Uterus (tissue), 4 donors: ENCODE data around the gene RASAL2. TPM values are rescaled to one million over a fixed set of nuclear protein-coding genes. Genes with fewer than 3 reads are reported as not detected.

Experiments used
- DNase-seq, 2 donors: peaks; one replicate each; pipeline ENCODE4 v3.0.0-alpha.2; 2019 to 2020
- H3K27ac ChIP-seq, 2 donors: fragments of 200-600 bp; sonication (generic); 1 replicate in 1 of 2; 2 replicates in 1 of 2; pipeline ENCODE4 v1.5.1; 2016 to 2018
- H3K27me3 ChIP-seq, 2 donors: fragments of 200-600 bp; sonication (generic); one replicate each; pipeline ENCODE4 v1.5.1; 2018 to 2019; ENCODE audit warnings: control low read depth in 1 of 2
- H3K36me3 ChIP-seq, 2 donors: fragments of 200-600 bp; sonication (generic); one replicate each; pipeline ENCODE4 v1.5.1; 2019; ENCODE audit warnings: control low read depth in 1 of 2
- H3K4me1 ChIP-seq, 2 donors: fragments of 200-600 bp; sonication (generic); one replicate each; pipeline ENCODE4 v1.5.1; 2018 to 2019; ENCODE audit warnings: control low read depth in 1 of 2
- H3K4me3 ChIP-seq, 2 donors: fragments of 200-600 bp; sonication (generic); 1 replicate in 1 of 2; 2 replicates in 1 of 2; pipeline ENCODE4 v1.5.1; 2018 to 2019; ENCODE audit warnings: mild to moderate bottlenecking in 1 of 2
- H3K9me3 ChIP-seq, 2 donors: fragments of 200-600 bp; sonication (generic); one replicate each; pipeline ENCODE4 v1.5.1; 2019; ENCODE audit warnings: control low read depth in 1 of 2
- POLR2A ChIP-seq, 2 donors: fragments of 450-650 bp; IDR thresholded peaks; one replicate each; pipeline ENCODE4 v1.6.1; 2016; ENCODE audit warnings: antibody characterized with exemption in 2 of 2, mild to moderate bottlenecking in 1 of 2, moderate library complexity in 1 of 2
- intact Hi-C: fragments of 100-400 bp; cut with DNase I; formaldehyde crosslinking; loops from one replicate; pipeline ENCODE4 v1.15.1; 2023; ENCODE audit warnings: low total_unique reads
- total RNA-seq, 4 donors: library from RNA; depleted of rRNA in 3 of 4; stranded (reverse); fragments of >200 nt in 3 of 4; gene quantifications; one replicate each; pipeline versions ENCODE4 v1.1.0 to v1.2.4, GENCODE V29; 2014 to 2023
- TF ChIP-seq, protein P1 (sequence below), 4 experiments: fragments of 200-600 bp in 2 of 4; fragments of 450-650 bp in 2 of 4; sonication (generic) in 2 of 4; IDR thresholded peaks; one replicate each; pipeline ENCODE4 v1.5.1; 2016 to 2019; ENCODE audit warnings: antibody characterized with exemption in 4 of 4, mild to moderate bottlenecking in 2 of 4, moderate library complexity in 1 of 4
- donor health status: DM: yes; HTN: yes; CAD: no.

The RASAL2 gene
- total RNA-seq, 4 donors from 2014 or later = 10.0 to 42.5 (median 29.8) TPM

DNA sequence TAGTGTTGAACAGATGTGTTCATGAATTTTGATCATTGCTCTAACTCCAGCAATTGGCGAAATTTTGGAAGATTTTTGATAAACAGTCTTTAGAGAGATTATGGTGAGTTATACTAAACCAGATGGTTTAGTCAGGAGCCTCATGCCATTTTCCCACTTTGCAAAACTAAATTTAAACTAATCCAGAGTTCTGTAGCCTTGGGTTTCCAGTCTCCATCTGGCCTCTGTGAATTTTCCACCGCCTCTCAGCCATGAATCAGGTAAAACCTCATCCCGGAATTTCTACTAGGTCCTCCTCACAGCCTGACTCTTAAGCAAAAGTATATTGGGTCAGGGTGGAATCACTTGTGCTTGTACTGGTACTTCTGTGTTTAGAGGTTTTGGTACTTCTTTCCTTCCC lies 358.1 kb downstream of the RASAL2 start:
- DNase-seq = no peak
- TF ChIP-seq, protein P1, sequence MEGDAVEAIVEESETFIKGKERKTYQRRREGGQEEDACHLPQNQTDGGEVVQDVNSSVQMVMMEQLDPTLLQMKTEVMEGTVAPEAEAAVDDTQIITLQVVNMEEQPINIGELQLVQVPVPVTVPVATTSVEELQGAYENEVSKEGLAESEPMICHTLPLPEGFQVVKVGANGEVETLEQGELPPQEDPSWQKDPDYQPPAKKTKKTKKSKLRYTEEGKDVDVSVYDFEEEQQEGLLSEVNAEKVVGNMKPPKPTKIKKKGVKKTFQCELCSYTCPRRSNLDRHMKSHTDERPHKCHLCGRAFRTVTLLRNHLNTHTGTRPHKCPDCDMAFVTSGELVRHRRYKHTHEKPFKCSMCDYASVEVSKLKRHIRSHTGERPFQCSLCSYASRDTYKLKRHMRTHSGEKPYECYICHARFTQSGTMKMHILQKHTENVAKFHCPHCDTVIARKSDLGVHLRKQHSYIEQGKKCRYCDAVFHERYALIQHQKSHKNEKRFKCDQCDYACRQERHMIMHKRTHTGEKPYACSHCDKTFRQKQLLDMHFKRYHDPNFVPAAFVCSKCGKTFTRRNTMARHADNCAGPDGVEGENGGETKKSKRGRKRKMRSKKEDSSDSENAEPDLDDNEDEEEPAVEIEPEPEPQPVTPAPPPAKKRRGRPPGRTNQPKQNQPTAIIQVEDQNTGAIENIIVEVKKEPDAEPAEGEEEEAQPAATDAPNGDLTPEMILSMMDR (IDR thresholded peaks at IDR 0.05) = no peak
- no peak for TF ChIP-seq POLR2A (IDR thresholded peaks at IDR 0.05)
- intact Hi-C loops = no loop called here
- Histone ChIP-seq H3K27me3 (no peaks in the 10 kb centered on the region), H3K4me1 (no peaks in the 10 kb centered on the region), H3K36me3 (no peaks in the 10 kb centered on the region), H3K27ac (no peak overlapping the region), H3K4me3 (no peak overlapping the region), H3K9me3 (no peaks in the 10 kb centered on the region)

DNA sequence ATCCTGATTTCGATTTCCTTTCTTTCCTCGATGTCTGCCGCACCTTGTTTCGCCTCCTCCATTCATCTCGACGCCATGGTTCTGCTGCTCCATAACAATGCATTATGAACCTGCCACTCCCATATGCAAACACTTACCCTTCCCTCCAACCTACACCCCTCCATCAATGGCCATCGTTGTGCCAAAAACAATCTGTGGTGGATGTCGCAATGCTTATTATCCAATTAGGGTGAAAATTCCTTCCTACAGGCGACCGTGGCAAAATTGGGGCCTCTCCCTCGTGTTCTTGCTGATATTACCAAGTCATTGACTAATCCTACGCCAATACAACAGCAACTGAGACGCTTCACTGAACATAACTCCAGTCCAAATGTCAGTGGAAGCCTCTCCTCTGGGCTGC lies 362.6 kb downstream of the RASAL2 start:
- H3K36me3 ChIP-seq = no peaks in the 10 kb centered on the region
- H3K9me3 ChIP-seq = no peaks in the 10 kb centered on the region
- TF ChIP-seq, protein P1 (IDR thresholded peaks at IDR 0.05) = no peak
- TF ChIP-seq POLR2A (IDR thresholded peaks at IDR 0.05) = no peak
- no peak for DNase-seq
- H3K27ac ChIP-seq = no peak overlapping the region
- no peak overlapping the region for H3K4me3 ChIP-seq
- H3K4me1 ChIP-seq = no peaks in the 10 kb centered on the region
- H3K27me3 ChIP-seq = no peaks in the 10 kb centered on the region
- intact Hi-C loops = no loop called here

DNA sequence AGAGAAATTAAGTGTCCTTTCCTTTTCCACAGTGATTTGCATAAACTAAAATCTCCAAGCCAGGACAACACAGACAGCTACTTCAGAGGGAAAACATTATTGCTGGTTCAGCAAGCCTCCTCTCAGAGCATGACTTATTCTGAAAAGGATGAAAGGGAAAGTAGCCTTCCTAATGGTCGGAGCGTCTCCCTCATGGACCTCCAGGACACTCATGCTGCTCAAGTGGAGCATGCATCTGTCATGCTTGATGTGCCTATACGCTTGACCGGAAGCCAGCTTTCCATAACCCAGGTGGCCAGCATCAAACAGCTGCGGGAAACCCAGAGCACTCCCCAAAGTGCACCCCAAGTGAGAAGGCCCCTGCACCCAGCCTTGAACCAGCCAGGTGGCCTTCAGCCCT lies 363.7 kb downstream of the RASAL2 start:
- DNase-seq = no peak
- intact Hi-C loops = no loop called here

DNA sequence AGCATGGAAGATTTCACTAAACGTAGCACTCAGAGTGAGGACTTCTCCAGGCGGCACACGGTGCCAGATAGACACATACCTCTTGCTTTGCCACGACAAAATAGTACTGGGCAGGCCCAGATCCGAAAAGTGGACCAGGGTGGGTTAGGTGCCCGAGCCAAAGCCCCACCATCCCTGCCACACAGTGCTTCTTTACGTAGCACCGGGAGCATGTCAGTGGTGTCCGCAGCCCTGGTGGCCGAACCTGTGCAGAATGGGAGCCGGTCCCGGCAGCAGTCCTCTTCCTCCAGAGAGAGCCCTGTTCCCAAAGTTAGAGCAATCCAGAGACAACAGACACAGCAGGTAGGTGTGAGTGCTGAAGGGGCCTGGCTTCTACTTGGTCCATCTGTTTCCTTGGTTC lies 364.3 kb downstream of the RASAL2 start:
- no peak for DNase-seq
- Histone ChIP-seq H3K9me3 (no peaks in the 10 kb centered on the region), H3K4me3 (no peak overlapping the region), H3K4me1 (no peaks in the 10 kb centered on the region), H3K27me3 (no peaks in the 10 kb centered on the region), H3K36me3 (no peaks in the 10 kb centered on the region), H3K27ac (no peak overlapping the region)
- intact Hi-C loops = no loop called here
- no peak for TF ChIP-seq POLR2A (IDR thresholded peaks at IDR 0.05)
- TF ChIP-seq, protein P1 (IDR thresholded peaks at IDR 0.05) = no peak

More for the DNA sequence above, 363.7 kb downstream of the RASAL2 start:
- Histone ChIP-seq H3K27ac (no peak overlapping the region), H3K27me3 (no peaks in the 10 kb centered on the region), H3K4me1 (no peaks in the 10 kb centered on the region), H3K4me3 (no peak overlapping the region), H3K9me3 (no peaks in the 10 kb centered on the region), H3K36me3 (no peaks in the 10 kb centered on the region)
- no peak for TF ChIP-seq POLR2A (IDR thresholded peaks at IDR 0.05)
- TF ChIP-seq, protein P1 (IDR thresholded peaks at IDR 0.05) = no peak

DNA sequence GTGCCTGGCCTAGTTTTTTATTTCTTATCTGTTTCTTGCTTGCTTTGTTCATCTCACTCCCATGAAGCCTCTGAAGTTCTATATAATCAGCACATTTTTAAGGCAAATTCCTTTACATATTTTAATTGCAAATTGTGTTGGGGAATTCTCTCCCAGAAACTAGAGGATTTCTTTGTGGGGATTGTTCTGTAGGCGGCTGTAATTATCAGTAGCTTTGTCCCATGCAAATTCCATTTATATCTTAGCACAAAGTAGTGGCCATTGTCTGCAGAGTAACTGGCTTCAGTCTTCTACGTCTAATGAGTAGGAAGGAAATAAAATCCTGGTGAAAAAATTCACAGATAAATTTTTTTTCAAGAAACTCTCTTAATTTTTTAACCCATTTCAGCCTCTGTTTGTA lies 367.2 kb downstream of the RASAL2 start:
- no peaks in the 10 kb centered on the region for H3K36me3 ChIP-seq
- H3K4me3 ChIP-seq = no peak overlapping the region
- H3K27ac ChIP-seq = no peak overlapping the region
- no peaks in the 10 kb centered on the region for H3K9me3 ChIP-seq
- H3K27me3 ChIP-seq = no peaks in the 10 kb centered on the region
- TF ChIP-seq POLR2A (IDR thresholded peaks at IDR 0.05) = no peak
- TF ChIP-seq, protein P1 (IDR thresholded peaks at IDR 0.05) = no peak
- intact Hi-C loops = no loop called here
- H3K4me1 ChIP-seq = no peaks in the 10 kb centered on the region
- DNase-seq = no peak
